ENCODE data around the gene IGSF11.

GRCh38 chr3:118987477-118987876 lies 47.2 kb downstream of the IGSF11 start:
- TF ChIP-seq EP300 (IDR thresholded peaks at IDR 0.05; ENCODE audit: low read length): no peak
- no peak for TF ChIP-seq TAF1 (IDR thresholded peaks at IDR 0.05; ENCODE audit: control insufficient read depth, extremely low read depth, insufficient read depth, low read length, severe bottlenecking)
- TF ChIP-seq MBD2 (IDR thresholded peaks at IDR 0.05; ENCODE audit: borderline replicate concordance, low read depth): no peak
- TF ChIP-seq, protein P1, sequence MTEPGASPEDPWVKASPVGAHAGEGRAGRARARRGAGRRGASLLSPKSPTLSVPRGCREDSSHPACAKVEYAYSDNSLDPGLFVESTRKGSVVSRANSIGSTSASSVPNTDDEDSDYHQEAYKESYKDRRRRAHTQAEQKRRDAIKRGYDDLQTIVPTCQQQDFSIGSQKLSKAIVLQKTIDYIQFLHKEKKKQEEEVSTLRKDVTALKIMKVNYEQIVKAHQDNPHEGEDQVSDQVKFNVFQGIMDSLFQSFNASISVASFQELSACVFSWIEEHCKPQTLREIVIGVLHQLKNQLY (CRISPR knock-in tag; conservative IDR thresholded peaks at IDR 0.05): no peak
- no peak for TF ChIP-seq ZKSCAN1 (IDR thresholded peaks at IDR 0.05; ENCODE audit: low read depth, low read length)
- no peak for TF ChIP-seq HINFP (tag; conservative IDR thresholded peaks at IDR 0.05; ENCODE audit: low read depth)
- no peak for TF ChIP-seq MXI1 (IDR thresholded peaks at IDR 0.05; ENCODE audit: low read depth, low read length)
- TF ChIP-seq FOXP1 (CRISPR knock-in tag; IDR thresholded peaks at IDR 0.05): no peak
- no peak for TF ChIP-seq FOXA3 (CRISPR knock-in tag; conservative IDR thresholded peaks at IDR 0.05 in 1 of 2, IDR thresholded peaks at IDR 0.05 in 1 of 2)
- TF ChIP-seq, protein P2, sequence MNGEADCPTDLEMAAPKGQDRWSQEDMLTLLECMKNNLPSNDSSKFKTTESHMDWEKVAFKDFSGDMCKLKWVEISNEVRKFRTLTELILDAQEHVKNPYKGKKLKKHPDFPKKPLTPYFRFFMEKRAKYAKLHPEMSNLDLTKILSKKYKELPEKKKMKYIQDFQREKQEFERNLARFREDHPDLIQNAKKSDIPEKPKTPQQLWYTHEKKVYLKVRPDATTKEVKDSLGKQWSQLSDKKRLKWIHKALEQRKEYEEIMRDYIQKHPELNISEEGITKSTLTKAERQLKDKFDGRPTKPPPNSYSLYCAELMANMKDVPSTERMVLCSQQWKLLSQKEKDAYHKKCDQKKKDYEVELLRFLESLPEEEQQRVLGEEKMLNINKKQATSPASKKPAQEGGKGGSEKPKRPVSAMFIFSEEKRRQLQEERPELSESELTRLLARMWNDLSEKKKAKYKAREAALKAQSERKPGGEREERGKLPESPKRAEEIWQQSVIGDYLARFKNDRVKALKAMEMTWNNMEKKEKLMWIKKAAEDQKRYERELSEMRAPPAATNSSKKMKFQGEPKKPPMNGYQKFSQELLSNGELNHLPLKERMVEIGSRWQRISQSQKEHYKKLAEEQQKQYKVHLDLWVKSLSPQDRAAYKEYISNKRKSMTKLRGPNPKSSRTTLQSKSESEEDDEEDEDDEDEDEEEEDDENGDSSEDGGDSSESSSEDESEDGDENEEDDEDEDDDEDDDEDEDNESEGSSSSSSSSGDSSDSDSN (IDR thresholded peaks at IDR 0.05; ENCODE audit: borderline replicate concordance in 1 of 2, low read depth in 2 of 2, low read length in 2 of 2): no peak
